Uterine smooth muscle cell (primary cell): ENCODE measurements around the gene BEX5. TPM values are rescaled to one million over a fixed set of nuclear protein-coding genes. Genes with fewer than 3 reads are reported as not detected.

Experiments
- total RNA-seq: library from RNA; depleted of rRNA; stranded (reverse); fragments of >200 nt; gene quantifications from 2 replicates; pipeline ENCODE4 v1.2.3, GENCODE V29; 2014

The BEX5 gene
- total RNA-seq: 0.33 and 0.37 TPM in 2 replicates

GRCh38 chrX:102155806-102156179, at the start of gene BEX5:
Gene BEX5 (minus strand): TSS chrX:102155977. CDS start chrX:102154265, 1,712 bp downstream.

GRCh38 chrX:102142274-102142673, 13.5 kb downstream of the BEX5 start, which contains the start of gene TCEAL6:
Gene TCEAL6 (minus strand): TSS chrX:102142481.

DNA sequence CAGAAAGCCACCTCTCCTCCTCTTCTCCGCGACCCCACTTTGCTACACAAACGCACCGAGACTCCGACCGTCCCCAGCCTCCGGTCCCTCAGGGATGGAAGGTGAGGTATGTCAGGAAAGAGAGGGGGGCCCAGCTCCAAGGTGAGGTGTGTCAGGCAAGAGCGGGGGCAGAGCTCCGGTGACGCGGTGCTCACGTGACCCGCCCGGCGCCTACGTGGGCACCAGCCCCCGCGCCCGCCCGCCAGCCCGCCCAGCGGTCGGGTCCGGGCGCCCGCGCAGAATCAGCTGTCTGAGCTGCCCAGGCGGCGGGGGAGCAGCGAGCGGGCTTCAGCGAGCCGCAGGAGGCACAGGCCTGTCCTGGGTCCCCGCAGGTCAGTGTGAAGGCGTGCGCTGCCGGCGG, 30.3 kb downstream of the BEX5 start, which contains the start of gene TCEAL2:
TCEAL2 (plus strand) TSS at position 244 of the 400 bp plus-strand sequence. CDS start 1,152 bp downstream, outside the sequence.

Other genes starting within 250 kb of the BEX5 start
- 0.50 and 0.66 TPM in 2 replicates for gene ZMAT1, start 223.9 kb downstream of the BEX5 start, total RNA-seq
- 0.55 TPM in 1 of 2 replicates, not detected in the other for gene TCEAL2, start 30.3 kb downstream of the BEX5 start, total RNA-seq
- gene TCEAL6, start 13.5 kb downstream of the BEX5 start, total RNA-seq: not detected in 2 replicates
- gene TCP11X1, start 59.3 kb upstream of the BEX5 start, total RNA-seq: not detected in 2 replicates
- gene NXF2, start 91.2 kb upstream of the BEX5 start, total RNA-seq: not detected in 2 replicates